ENCODE data around the gene ACO2.

Gene ACO2

GRCh38 chr22:41500303-41500702 lies 31.4 kb downstream of the ACO2 start:
- no peak for TF ChIP-seq CTCF (conservative IDR thresholded peaks at IDR 0.05; ENCODE audit: low read depth, low read length)
- DNase-seq (ENCODE audit: low read depth), result no peak
- no peak overlapping the region for H3K4me3 ChIP-seq (ENCODE audit: low read length)

- DNase-seq (ENCODE audit: low read depth), result no peak
- H3K4me3 ChIP-seq (ENCODE audit: low read length), result no peak overlapping the region
- peak; percentile 23 for TF ChIP-seq CTCF (conservative IDR thresholded peaks at IDR 0.05; ENCODE audit: low read depth, low read length)
Observed at GRCh38 chr22:41501209-41501608, 32.3 kb downstream of the ACO2 start.

DNA sequence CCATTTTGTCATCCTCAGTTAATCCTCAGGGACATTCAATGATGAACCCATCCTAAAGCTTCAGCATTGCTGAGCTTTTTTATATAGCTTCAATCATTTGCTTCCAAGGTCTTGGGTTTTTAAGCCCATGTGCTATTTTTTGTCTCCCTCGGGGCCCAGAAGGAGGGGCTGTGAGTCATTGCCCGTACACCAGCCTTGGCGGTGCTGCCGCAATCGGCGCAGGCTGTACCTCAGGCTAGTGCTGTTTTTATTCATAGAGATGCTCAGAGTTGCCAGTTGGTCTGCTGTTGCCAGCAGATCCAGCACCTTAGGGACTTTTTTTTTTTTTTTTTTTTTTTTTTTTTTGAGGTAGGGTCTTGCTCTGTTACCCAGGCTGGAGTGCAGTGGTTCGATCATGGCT lies 35.5 kb downstream of the ACO2 start:
- no peak for DNase-seq (ENCODE audit: low read depth)
- H3K4me3 ChIP-seq (ENCODE audit: low read length), result no peak overlapping the region
- no peak for TF ChIP-seq CTCF (conservative IDR thresholded peaks at IDR 0.05; ENCODE audit: low read depth, low read length)

DNA sequence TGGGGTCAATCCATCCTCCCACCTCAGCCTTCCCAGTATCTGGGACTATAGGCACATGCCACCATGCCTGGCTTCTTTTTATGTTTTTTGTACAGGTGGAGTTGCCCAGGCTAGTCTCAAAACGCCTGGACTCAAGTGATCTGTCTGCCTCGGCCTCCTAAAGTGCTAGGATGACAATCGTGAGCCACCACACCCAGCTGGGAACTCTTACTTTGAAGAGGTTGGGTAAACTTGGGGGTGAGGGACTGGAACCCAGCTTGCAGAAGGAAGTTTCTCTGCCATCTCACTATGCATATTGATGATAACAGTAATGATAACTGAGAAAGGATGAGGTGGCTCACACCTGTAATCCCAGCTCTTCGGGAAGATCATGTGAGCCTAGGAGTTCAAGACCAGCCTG lies 35.9 kb downstream of the ACO2 start:
- DNase-seq (ENCODE audit: low read depth), result no peak
- no peak for TF ChIP-seq CTCF (conservative IDR thresholded peaks at IDR 0.05; ENCODE audit: low read depth, low read length)
- no peak overlapping the region for H3K4me3 ChIP-seq (ENCODE audit: low read length)

DNA sequence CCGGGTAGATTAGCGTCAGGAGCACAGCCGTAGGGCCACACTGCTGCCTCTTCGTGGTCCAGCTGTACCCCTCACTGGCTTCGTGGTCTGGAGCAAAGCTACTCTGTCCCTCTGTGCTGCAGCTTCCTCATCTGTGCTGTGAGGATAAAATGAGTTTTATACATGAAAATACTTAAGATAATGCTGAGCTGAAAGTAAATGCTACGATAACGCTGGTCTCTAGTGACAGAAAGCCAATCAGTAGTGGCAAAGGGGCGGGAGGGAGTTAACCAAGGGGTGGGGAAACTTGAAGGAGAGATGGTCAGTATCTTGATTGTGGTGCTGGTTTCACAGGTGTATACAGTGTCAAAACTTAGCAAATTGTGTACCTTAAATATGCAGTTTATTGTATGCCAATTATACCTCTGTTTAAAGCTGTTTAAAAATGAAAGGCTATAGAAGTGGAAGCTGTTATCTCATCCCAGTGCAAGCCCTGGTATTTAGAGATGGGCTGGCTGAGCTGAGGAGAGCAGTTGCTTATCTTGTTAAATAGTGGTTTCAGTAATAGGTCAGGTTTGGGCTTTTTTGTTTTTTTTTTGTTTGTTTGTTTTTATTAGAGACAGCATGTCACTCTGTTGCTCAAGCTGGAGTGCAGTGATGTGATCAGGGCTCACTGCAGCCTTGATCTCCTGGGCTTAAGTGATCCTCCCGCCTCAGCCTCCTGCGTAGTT lies 36.7 kb downstream of the ACO2 start:
- H3K4me3 ChIP-seq (ENCODE audit: low read length), result no peak overlapping the region
- TF ChIP-seq CTCF (conservative IDR thresholded peaks at IDR 0.05; ENCODE audit: low read depth, low read length), result no peak
- DNase-seq (ENCODE audit: low read depth), result no peak

GRCh38 chr22:41507330-41508063 lies 38.6 kb downstream of the ACO2 start:
- no peak for DNase-seq (ENCODE audit: low read depth)
- H3K4me3 ChIP-seq (ENCODE audit: low read length), result no peak overlapping the region
- TF ChIP-seq CTCF (conservative IDR thresholded peaks at IDR 0.05; ENCODE audit: low read depth, low read length), result no peak

GRCh38 chr22:41508770-41509170 lies 39.9 kb downstream of the ACO2 start:
- H3K4me3 ChIP-seq (ENCODE audit: low read length), result no peak overlapping the region
- no peak for DNase-seq (ENCODE audit: low read depth)
- peak; percentile 57 for TF ChIP-seq CTCF (conservative IDR thresholded peaks at IDR 0.05; ENCODE audit: low read depth, low read length)
